Measurements from ENCODE around the gene IQUB.

GRCh38 chr7:123433665-123434064 lies 100.7 kb downstream of the IQUB start:
- TF ChIP-seq POLR2AphosphoS5 (IDR thresholded peaks at IDR 0.05): no peak
- no peak for TF ChIP-seq POLR2A (IDR thresholded peaks at IDR 0.05)

Measured in prostate gland (tissue), 1 donor.